Measurements from ENCODE around the gene API5. TPM values are rescaled to one million over a fixed set of nuclear protein-coding genes. Genes with fewer than 3 reads are reported as not detected.

Gene API5
- total and polyA plus RNA-seq, 10 of the 15 experiments (the other 5 are each of a cell fraction or from before 2014, with no cell fraction given), result 52.0 to 193 (median 106) TPM

- ATAC-seq, result no peak
- RAD21 ChIA-PET (ENCODE audit: unreplicated experiment), result interaction anchor here (1.2 to 2.8 kb wide), 3 partner anchors 9 to 46 kb away, joined by 3 to 17 read pairs (median 4); partner anchors contain the start of gene API5
- H3K79me2 ChIP-seq (ENCODE audit: control insufficient read depth, insufficient read depth, low read length), result peaks cover 44% of the 10 kb centered on the region
- H3K4me1 ChIP-seq (ENCODE audit: control insufficient read depth, insufficient read depth, low read length), result peaks cover 6% of the 10 kb centered on the region; the same call in 1 of the 2 replicates
- TSS peak; percentile 96 for BruUV-seq (replicated peaks)
- H3K4me2 ChIP-seq (ENCODE audit: control insufficient read depth, insufficient read depth), result peak overlapping the region; percentile 51
- intact Hi-C loops (cut with micrococcal nuclease; ENCODE audit: unreplicated experiment) (loop anchor here (2.0 kb wide), 1 partner anchor 46 kb away; no protein-coding TSS in a partner anchor), in situ Hi-C loops (cut with MboI) (loop anchor here (25.0 kb wide), 1 partner anchor 1229 kb away; no protein-coding TSS in a partner anchor)
- H3K27ac ChIP-seq (ENCODE audit: control insufficient read depth, insufficient read depth), result peak overlapping the region; percentile 96
- no peaks in the 10 kb centered on the region for H3K9me3 ChIP-seq (replicated peaks; ENCODE audit: control insufficient read depth, insufficient read depth, low read length)
- peak overlapping the region; percentile 96 for H3K9ac ChIP-seq (ENCODE audit: control insufficient read depth, insufficient read depth, low read length)
- H3K36me3 ChIP-seq (ENCODE audit: control insufficient read depth in 2 of 2, insufficient read depth in 2 of 2, low read length in 1 of 2), result no peaks in the 10 kb centered on the region
- H3K4me3 ChIP-seq, result peak overlapping the region; percentile 62
- H2AFZ ChIP-seq (ENCODE audit: control insufficient read depth, low read depth, low read length), result peak overlapping the region; percentile 89
- FAIRE-seq, result no peak
- H3K27me3 ChIP-seq (replicated peaks in 1 of 2; ENCODE audit: control insufficient read depth in 2 of 2, insufficient read depth in 2 of 2, low read length in 1 of 2), result no peaks in the 10 kb centered on the region
- H4K20me1 ChIP-seq (ENCODE audit: control insufficient read depth, insufficient read depth), result no peaks in the 10 kb centered on the region
- CTCF ChIA-PET, result interaction anchor here (0.9 to 4.3 kb wide), 9 partner anchors 9 to 75 kb away, joined by 3 to 26 read pairs (median 4); partner anchors contain the start of gene API5
- no peak for DNase-seq (ENCODE audit: low read depth, low spot score)
- SMC1A ChIA-PET (ENCODE audit: uncharacterized antibody, unreplicated experiment), result interaction anchor here (0.8 to 2.1 kb wide), 14 partner anchors 8 to 508 kb away, joined by 3 to 9 read pairs (median 4); no protein-coding TSS in a partner anchor
- POLR2A ChIA-PET, result interaction anchor here (0.5 to 2.5 kb wide), 7 partner anchors 10 to 324 kb away, joined by 3 to 19 read pairs (median 4); partner anchors contain the start of genes API5 and HSD17B12
- 13% methylated on average over 16 of the region's 16 CpGs for WGBS (ENCODE audit: insufficient coverage, insufficient replicate concordance, low lambda C conversion rate, missing lambda C conversion rate)
- no peak for TF ChIP-seq KLF5 (IDR thresholded peaks at IDR 0.05; ENCODE audit: partially characterized antibody)
- TF ChIP-seq MLLT1 (IDR thresholded peaks at IDR 0.05), result peak; percentile 97
- no peak for TF ChIP-seq PBX3 (IDR thresholded peaks at IDR 0.05; ENCODE audit: insufficient replicate concordance, low read depth, low read length)
- no peak; a peak in 1 of 4 replicates for TF ChIP-seq IKZF2 (IDR thresholded peaks at IDR 0.05)
- TF ChIP-seq BCL11A (IDR thresholded peaks at IDR 0.05; ENCODE audit: low read depth, low read length), result no peak
- no peak; the same call in 1 of the 2 replicates for TF ChIP-seq POLR2AphosphoS2 (IDR thresholded peaks at IDR 0.05; ENCODE audit: low read depth, low read length)
- TF ChIP-seq BHLHE40 (IDR thresholded peaks at IDR 0.05; ENCODE audit: borderline replicate concordance in 1 of 2, low read depth in 2 of 2, low read length in 1 of 2), result no peak
- TF ChIP-seq RUNX3 (IDR thresholded peaks at IDR 0.05; ENCODE audit: low read length), result 0 out of 2 replicates have a peak, but pooled peaks have one; percentile 40
- TF ChIP-seq ZNF592 (IDR thresholded peaks at IDR 0.05), result no peak
- no peak for TF ChIP-seq LARP7 (IDR thresholded peaks at IDR 0.05)
- TF ChIP-seq BACH1 (IDR thresholded peaks at IDR 0.05; ENCODE audit: borderline replicate concordance), result no peak
- no peak for TF ChIP-seq CREB1 (IDR thresholded peaks at IDR 0.05; ENCODE audit: low read depth)
- no peak for TF ChIP-seq MEF2A (IDR thresholded peaks at IDR 0.05; ENCODE audit: insufficient read depth, low read depth, low read length)
- no peak for TF ChIP-seq RAD51 (IDR thresholded peaks at IDR 0.05)
- TF ChIP-seq NR2C2 (IDR thresholded peaks at IDR 0.05; ENCODE audit: borderline replicate concordance, control insufficient read depth, insufficient read length, low read depth), result no peak
- TF ChIP-seq SMC3 (IDR thresholded peaks at IDR 0.05; ENCODE audit: borderline replicate concordance, low read length), result no peak
- no peak for TF ChIP-seq ZNF384 (IDR thresholded peaks at IDR 0.05; ENCODE audit: borderline replicate concordance, low read depth, low read length)
- no peak for TF ChIP-seq SMARCA5 (IDR thresholded peaks at IDR 0.05)
Measured at GRCh38 chr11:43358279-43358800, 46.5 kb downstream of the API5 start.
